IMR-90 (cell line): Measurements from ENCODE around the gene TOP3B. TPM values are rescaled to one million over a fixed set of nuclear protein-coding genes. Genes with fewer than 3 reads are reported as not detected.

Experiments used
- ATAC-seq: fragments of 200-7000 bp; cut with Tn5 transposase; 2 replicates; pipeline ENCODE4 v1.9.1; 2020; ENCODE audit warnings: low read depth, mild to moderate bottlenecking, moderate library complexity
- BruUV-seq: library from RNA; stranded (reverse); fragments of 400-500 nt; replicated peaks from 2 replicates; lab custom pipeline; 2021; lab: Mats Ljungman, UMichigan
- CTCF ChIA-PET: fragments of 300-600 bp; formaldehyde crosslinking; extraction: SDS; loops from one replicate; lab custom pipeline; 2021; ENCODE audit warnings: antibody characterized with exemption; lab: Yijun Ruan, JAX
- POLR2A ChIA-PET: fragments of 300-600 bp; sonication (Branson Sonifier 250); formaldehyde crosslinking; loops from one replicate; lab custom pipeline; 2022; ENCODE audit warnings: antibody characterized with exemption; ENCODE audit not compliant: unreplicated experiment; lab: Charles Lee
- DNase-seq: peaks from one replicate; pipeline ENCODE4 v3.0.0; 2013
- H2AFZ ChIP-seq: replicated peaks from 2 replicates; pipeline ENCODE3; 2013; ENCODE audit warnings: low read length, mild to moderate bottlenecking; ENCODE audit not compliant: poor library complexity
- H2AK5ac ChIP-seq: 2 replicates; pipeline ENCODE4 v1.6.1; 2013; ENCODE audit warnings: low read depth, low read length, inconsistent platforms
- H2AK9ac ChIP-seq: replicated peaks from 2 replicates; pipeline ENCODE3; 2013; ENCODE audit warnings: mild to moderate bottlenecking, low read depth, low read length, moderate library complexity; ENCODE audit not compliant: poor library complexity
- H2BK120ac ChIP-seq: 2 replicates; pipeline ENCODE4 v1.6.1; 2013; ENCODE audit warnings: low read depth, low read length, inconsistent platforms
- H2BK15ac ChIP-seq: 3 replicates; pipeline ENCODE4 v1.6.1; 2013; ENCODE audit warnings: low read depth, low read length, inconsistent platforms
- H2BK20ac ChIP-seq: 2 replicates; pipeline ENCODE4 v1.6.1; 2013; ENCODE audit warnings: low read depth, mild to moderate bottlenecking, inconsistent platforms, low read length, moderate library complexity
- H2BK5ac ChIP-seq: 2 replicates; pipeline ENCODE4 v1.6.1; 2013; ENCODE audit warnings: mild to moderate bottlenecking, low read depth, low read length, inconsistent platforms; ENCODE audit not compliant: poor library complexity, severe bottlenecking
- H3K14ac ChIP-seq: replicated peaks from 2 replicates; pipeline ENCODE4 v1.6.1; 2013; ENCODE audit warnings: low read depth, low read length, inconsistent platforms
- H3K18ac ChIP-seq: 2 replicates; pipeline ENCODE4 v1.6.1; 2013; ENCODE audit warnings: low read depth, low read length, control low read depth
- H3K23ac ChIP-seq: 2 replicates; pipeline ENCODE4 v1.6.1; 2013; ENCODE audit warnings: low read depth, low read length, inconsistent platforms
- H3K27ac ChIP-seq: 2 replicates; pipeline ENCODE4 v1.5.1; 2013; ENCODE audit warnings: mild to moderate bottlenecking, control low read depth, low read length; ENCODE audit not compliant: insufficient read depth
- H3K27me3 ChIP-seq: 2 replicates; pipeline ENCODE4 v1.6.1; 2013; ENCODE audit warnings: low read length; ENCODE audit not compliant: control insufficient read depth, insufficient read depth
- H3K36me3 ChIP-seq: 2 replicates; pipeline ENCODE4 v1.6.1; 2013; ENCODE audit warnings: low read length, mixed read lengths; ENCODE audit not compliant: control insufficient read depth, insufficient read depth
- H3K4ac ChIP-seq: 2 replicates; pipeline ENCODE4 v1.6.1; 2013; ENCODE audit warnings: low read depth, low read length, inconsistent platforms
- H3K4me1 ChIP-seq: 2 replicates; pipeline ENCODE4 v1.6.1; 2013; ENCODE audit warnings: low read length, mixed read lengths; ENCODE audit not compliant: control insufficient read depth, insufficient read depth
- H3K4me2 ChIP-seq: 2 replicates; pipeline ENCODE4 v1.6.1; 2013; ENCODE audit warnings: low read depth, mild to moderate bottlenecking, control low read depth, low read length, moderate library complexity
- H3K4me3 ChIP-seq: 2 replicates; pipeline ENCODE4 v1.5.1; 2013; ENCODE audit warnings: low read depth, mild to moderate bottlenecking, control low read depth, low read length, moderate library complexity; ENCODE audit not compliant: insufficient read depth
- H3K56ac ChIP-seq: 2 replicates; pipeline ENCODE4 v1.6.1; 2013; ENCODE audit warnings: low read length, inconsistent platforms; ENCODE audit not compliant: insufficient read depth; ENCODE audit errors: extremely low read depth
- H3K79me1 ChIP-seq, 2 experiments: 2 replicates each; pipeline ENCODE4 v1.6.1; 2013; ENCODE audit warnings: low read length in 2 of 2, inconsistent platforms in 1 of 2, low read depth in 1 of 2
- H3K9ac ChIP-seq: 2 replicates; pipeline ENCODE4 v1.6.1; 2013; ENCODE audit warnings: low read depth, low read length, control low read depth
- H3K9me1 ChIP-seq: 2 replicates; pipeline ENCODE4 v1.6.1; 2013; ENCODE audit warnings: low read length, inconsistent platforms; ENCODE audit not compliant: insufficient read depth
- H3K9me3 ChIP-seq: 2 replicates; pipeline ENCODE4 v1.6.1; 2013; ENCODE audit warnings: low read length; ENCODE audit not compliant: control insufficient read depth, insufficient read depth
- H4K20me1 ChIP-seq: 2 replicates; pipeline ENCODE4 v1.6.1; 2013; ENCODE audit warnings: low read length, inconsistent platforms; ENCODE audit not compliant: insufficient read depth
- H4K5ac ChIP-seq: 2 replicates; pipeline ENCODE4 v1.6.1; 2013; ENCODE audit warnings: mild to moderate bottlenecking, low read depth, low read length, control low read depth
- H4K8ac ChIP-seq, 2 experiments: 2 replicates each; pipeline ENCODE4 v1.6.1; 2013; ENCODE audit warnings: low read depth in 2 of 2, low read length in 2 of 2, control low read depth in 1 of 2, inconsistent platforms in 1 of 2
- H4K91ac ChIP-seq: 2 replicates; pipeline ENCODE4 v1.6.1; 2013; ENCODE audit warnings: low read depth, low read length, inconsistent platforms; ENCODE audit not compliant: insufficient read depth
- BHLHE40 ChIP-seq: fragments of 150-350 bp; IDR thresholded peaks from 2 replicates; pipeline ENCODE4 v1.6.1; 2016; ENCODE audit warnings: mild to moderate bottlenecking, low read depth, low read length
- CEBPB ChIP-seq: IDR thresholded peaks from 2 replicates; pipeline ENCODE4 v1.6.1; 2012; ENCODE audit warnings: low read depth, low read length, improper control_type of control experiment
- CHD1 ChIP-seq: IDR thresholded peaks from 2 replicates; pipeline ENCODE4 v1.6.1; 2012; ENCODE audit warnings: low read depth, low read length, improper control_type of control experiment
- ELK1 ChIP-seq: fragments of 150-350 bp; IDR thresholded peaks from 2 replicates; pipeline ENCODE4 v1.6.1; 2016; ENCODE audit warnings: low read depth, mild to moderate bottlenecking, low read length, moderate library complexity, borderline replicate concordance
- FOS ChIP-seq: fragments of 150-350 bp; IDR thresholded peaks from 2 replicates; pipeline ENCODE4 v1.6.1; 2016; ENCODE audit warnings: low read depth, low read length
- MAFK ChIP-seq: IDR thresholded peaks from 2 replicates; pipeline ENCODE4 v1.6.1; 2012; ENCODE audit warnings: low read depth, low read length, improper control_type of control experiment
- NFE2L2 ChIP-seq: fragments of 150-350 bp; IDR thresholded peaks from 2 replicates; pipeline ENCODE4 v1.6.1; 2016; ENCODE audit warnings: low read depth, mild to moderate bottlenecking, low read length
- POLR2A ChIP-seq: IDR thresholded peaks from 2 replicates; pipeline ENCODE4 v1.6.1; 2012; ENCODE audit warnings: mild to moderate bottlenecking, low read depth, low read length
- RAD21 ChIP-seq: IDR thresholded peaks from 2 replicates; pipeline ENCODE4 v1.6.1; 2012; ENCODE audit warnings: low read length, improper control_type of control experiment
- RCOR1 ChIP-seq: IDR thresholded peaks from 2 replicates; pipeline ENCODE4 v1.6.1; 2012; ENCODE audit warnings: mild to moderate bottlenecking, low read length, improper control_type of control experiment; ENCODE audit not compliant: insufficient replicate concordance
- RFX5 ChIP-seq: IDR thresholded peaks from 2 replicates; pipeline ENCODE4 v1.8.0; 2012; ENCODE audit warnings: low read depth, mild to moderate bottlenecking, low read length, moderate library complexity
- WGBS, 2 experiments: methylation state at CpG; one replicate each; pipeline versions ENCODE4 v1.1.5 to v1.1.7; 2013; ENCODE audit warnings: missing lambda C conversion rate in 2 of 2; ENCODE audit not compliant: insufficient read length in 1 of 2; ENCODE audit errors: extremely low coverage in 2 of 2; 5-methylcytosine and 5-hydroxymethylcytosine counted together
- dilution Hi-C: fragments of 300-500 bp; cut with HindIII; formaldehyde crosslinking; loops from one replicate; pipeline ENCODE4 v1.14.3; 2018; ENCODE audit warnings: low sequenced_read_pairs; ENCODE audit not compliant: unreplicated experiment
- in situ Hi-C: fragments of 300-500 bp; cut with MboI; formaldehyde crosslinking; loops from 3 replicates; pipeline ENCODE4 v1.14.3; 2019; ENCODE audit warnings: low sequenced_read_pairs, inconsistent platforms, mixed read lengths
- intact Hi-C: fragments of 100-400 bp; cut with micrococcal nuclease; formaldehyde crosslinking; loops from 2 replicates; pipeline ENCODE4 v1.10.0; 2022
- polyA plus RNA-seq, 3 experiments: library from polyadenylated mRNA; depleted of rRNA; stranded (reverse); fragments of >200 nt; gene quantifications; 2 replicates each; pipeline ENCODE4 v1.2.3, GENCODE V29; 2012; ENCODE audit warnings: low replicate concordance in 1 of 3
- total RNA-seq: library from RNA; depleted of rRNA; stranded (reverse); fragments of >200 nt; gene quantifications from 2 replicates; pipeline ENCODE4 v1.2.3, GENCODE V29; 2012

TOP3B gene
- total and polyA plus RNA-seq, 2 of the 4 experiments (the other 2 are of a cell fraction) = 23.0 to 23.5 TPM

GRCh38 chr22:21937041-21937820 is 45.4 kb downstream of the TOP3B start:
- in situ Hi-C loops = loop anchor here (5.0 kb wide), 1 partner anchor 225 kb away; no protein-coding TSS in a partner anchor
- Histone ChIP-seq H3K4ac (peak overlapping the region; percentile 79), H3K9me1 (peaks cover 8% of the 10 kb centered on the region; the same call in 1 of the 2 replicates), H3K4me1 (peaks cover 22% of the 10 kb centered on the region), H3K27me3 (no peaks in the 10 kb centered on the region), H2BK5ac (peak overlapping the region; percentile 95), H3K14ac (peak overlapping the region; percentile 68), H3K23ac (peak overlapping the region; percentile 93), H3K18ac (peak overlapping the region; percentile 8; the same call in 1 of the 2 replicates), H3K56ac (peak overlapping the region; percentile 39; the same call in 1 of the 2 replicates), H3K27ac (peak overlapping the region; percentile 87), H4K8ac (peak overlapping the region; percentile 49 to 91), H4K5ac (peak overlapping the region; percentile 23), H4K91ac (peak overlapping the region; percentile 95), H2AK5ac (peak overlapping the region; percentile 94), H3K79me1 (peaks cover 19 to 70% of the 10 kb centered on the region in 2 experiments), H4K20me1 (peaks cover 4% of the 10 kb centered on the region; the same call in 1 of the 2 replicates), H2AK9ac (peak overlapping the region; percentile 97), H2BK20ac (peak overlapping the region; percentile 59), H3K4me3 (no peak overlapping the region), H3K4me2 (peak overlapping the region; percentile 69; the same call in 1 of the 2 replicates), H2BK15ac (peak overlapping the region; percentile 2; the same call in 1 of the 3 replicates), H2AFZ (peak overlapping the region; percentile 99), H3K9ac (peak overlapping the region; percentile 15), H3K9me3 (no peaks in the 10 kb centered on the region), H2BK120ac (peak overlapping the region; percentile 66), H3K36me3 (peaks cover 27% of the 10 kb centered on the region)
- BruUV-seq = no TSS peak
- 76% methylated on average over 15 of the region's 20 CpGs; no CpG with 5 or more reads in 1 of the 2 experiments for WGBS, 2 experiments
- DNase-seq (no peak), ATAC-seq (no peak)
- dilution Hi-C loops = no loop called here
- CTCF ChIA-PET = interaction anchor here (0.6 to 1.8 kb wide), 5 partner anchors 15 to 308 kb away, joined by 3 to 12 read pairs (median 4); partner anchors contain the start of gene PPM1F
- POLR2A ChIA-PET = no interaction called here
- TF ChIP-seq RCOR1 (no peak), BHLHE40 (no peak), FOS (no peak), CHD1 (no peak), NFE2L2 (no peak), ELK1 (no peak), POLR2A (no peak), RAD21 (no peak), CEBPB (no peak), RFX5 (no peak), MAFK (no peak)
- intact Hi-C loops = loop anchor here (5.0 kb wide), 2 partner anchors 70 to 270 kb away; partner anchors contain the start of genes MAPK1 and PPIL2
